K562 (cell line): ENCODE data around the gene GSTM2. TPM values are rescaled to one million over a fixed set of nuclear protein-coding genes. Genes with fewer than 3 reads are reported as not detected.
A peak's percentile ranks its signal among the peaks of the same experiment; 100 is the strongest.

ENCODE experiments used
- HOMEZ ChIP-seq: fragments of 250-450 bp; sonication (Bioruptor Pico); IDR thresholded peaks from 2 replicates; pipeline ENCODE4 v1.4.0; 2020; ENCODE audit warnings: mild to moderate bottlenecking, moderate library complexity
- KHSRP ChIP-seq: fragments of 450-650 bp; IDR thresholded peaks from 2 replicates; pipeline ENCODE4 v1.6.1; 2017
- NFXL1 ChIP-seq: fragments of 450-650 bp; formaldehyde crosslinking; IDR thresholded peaks from 2 replicates; pipeline ENCODE4 v1.4.0; 2021; ENCODE audit warnings: mild to moderate bottlenecking
- POLR3A ChIP-seq: IDR thresholded peaks from 2 replicates; pipeline ENCODE4 v1.6.1; 2011; ENCODE audit warnings: borderline replicate concordance, mild to moderate bottlenecking, moderate library complexity; ENCODE audit not compliant: insufficient read length, insufficient read depth; ENCODE audit errors: extremely low read depth
- PRMT5 ChIP-seq: sonication (generic); formaldehyde crosslinking; IDR thresholded peaks from 2 replicates; pipeline ENCODE4 v1.5.0; 2020; ENCODE audit warnings: missing genetic modification reagents
- ZFP91 ChIP-seq: sonication (generic); formaldehyde crosslinking; IDR thresholded peaks from 2 replicates; pipeline ENCODE4 v1.8.0; 2022; ENCODE audit warnings: mild to moderate bottlenecking, missing genetic modification reagents
- ZFX ChIP-seq: sonication (generic); formaldehyde crosslinking; IDR thresholded peaks from 2 replicates; pipeline ENCODE4 v1.8.0; 2022; ENCODE audit warnings: mild to moderate bottlenecking, missing genetic modification reagents, moderate library complexity
- ZNF311 ChIP-seq: fragments of 250-450 bp; sonication (Bioruptor Pico); IDR thresholded peaks from 2 replicates; pipeline ENCODE4 v1.4.0; 2020; ENCODE audit warnings: mild to moderate bottlenecking, moderate library complexity
- ZSCAN32 ChIP-seq: fragments of 450-650 bp; formaldehyde crosslinking; IDR thresholded peaks from 2 replicates; pipeline ENCODE4 v1.4.0; 2020; ENCODE audit warnings: mild to moderate bottlenecking, moderate library complexity
- polyA plus RNA-seq, 8 experiments: library from polyadenylated mRNA; depleted of rRNA in 4 of 8; stranded (reverse) in 5 of 8; unstranded in 3 of 8; fragments of >200 nt; fragmentation: Nextera tagmentation in 2 of 8; fragmentation: Illumina TruSeq in 1 of 8; extraction: Ambion mirVana in 2 of 8; extraction: Trizol in 1 of 8; gene quantifications; 2 replicates each; pipeline versions ENCODE4 v1.2.1 to v1.2.3, GENCODE V29; 2011 to 2014; ENCODE audit warnings: inconsistent platforms in 1 of 8, missing spikeins in 1 of 8
- total RNA-seq, 7 experiments: library from RNA; depleted of rRNA in 6 of 7; stranded (reverse); fragments of >200 nt in 6 of 7; fragmentation: Illumina TruSeq in 2 of 7; extraction: Trizol in 2 of 7; gene quantifications; 2 replicates each; pipeline versions ENCODE4 v1.2.1 to v1.2.3, GENCODE V29; 2011 to 2021; ENCODE audit warnings: low replicate concordance in 1 of 7
- TF ChIP-seq, protein P1 (sequence below), 2 experiments: fragments of 450-650 bp; IDR thresholded peaks; 2 replicates each; pipeline ENCODE4 v1.6.1; 2016; ENCODE audit warnings: mild to moderate bottlenecking in 2 of 2, borderline replicate concordance in 1 of 2, low read depth in 1 of 2, moderate library complexity in 1 of 2
- TF ChIP-seq, protein P2 (sequence below), 2 experiments: IDR thresholded peaks; 2 replicates each; pipeline ENCODE4 v1.6.1; 2011; ENCODE audit warnings: borderline replicate concordance in 1 of 2, control low read depth in 1 of 2, low read depth in 1 of 2, low read length in 1 of 2, mild to moderate bottlenecking in 1 of 2, mixed read lengths in 1 of 2, moderate library complexity in 1 of 2; ENCODE audit not compliant: insufficient read depth in 1 of 2, insufficient read length in 1 of 2, poor library complexity in 1 of 2, severe bottlenecking in 1 of 2; ENCODE audit errors: extremely low read depth in 1 of 2
- TF ChIP-seq, protein P3 (sequence below): sonication (generic); formaldehyde crosslinking; IDR thresholded peaks from 2 replicates; pipeline ENCODE4 v1.8.1; 2023; ENCODE audit warnings: mild to moderate bottlenecking, missing genetic modification reagents, moderate library complexity

GSTM2 gene
- total and polyA plus RNA-seq, 9 of the 15 experiments (the other 6 are each of a cell fraction or from before 2014, with no cell fraction given), result 1.6 to 15.1 (median 6.8) TPM

GRCh38 chr1:109667452-109668122 is at the start of gene GSTM2 (continued):
- TF ChIP-seq, protein P1, sequence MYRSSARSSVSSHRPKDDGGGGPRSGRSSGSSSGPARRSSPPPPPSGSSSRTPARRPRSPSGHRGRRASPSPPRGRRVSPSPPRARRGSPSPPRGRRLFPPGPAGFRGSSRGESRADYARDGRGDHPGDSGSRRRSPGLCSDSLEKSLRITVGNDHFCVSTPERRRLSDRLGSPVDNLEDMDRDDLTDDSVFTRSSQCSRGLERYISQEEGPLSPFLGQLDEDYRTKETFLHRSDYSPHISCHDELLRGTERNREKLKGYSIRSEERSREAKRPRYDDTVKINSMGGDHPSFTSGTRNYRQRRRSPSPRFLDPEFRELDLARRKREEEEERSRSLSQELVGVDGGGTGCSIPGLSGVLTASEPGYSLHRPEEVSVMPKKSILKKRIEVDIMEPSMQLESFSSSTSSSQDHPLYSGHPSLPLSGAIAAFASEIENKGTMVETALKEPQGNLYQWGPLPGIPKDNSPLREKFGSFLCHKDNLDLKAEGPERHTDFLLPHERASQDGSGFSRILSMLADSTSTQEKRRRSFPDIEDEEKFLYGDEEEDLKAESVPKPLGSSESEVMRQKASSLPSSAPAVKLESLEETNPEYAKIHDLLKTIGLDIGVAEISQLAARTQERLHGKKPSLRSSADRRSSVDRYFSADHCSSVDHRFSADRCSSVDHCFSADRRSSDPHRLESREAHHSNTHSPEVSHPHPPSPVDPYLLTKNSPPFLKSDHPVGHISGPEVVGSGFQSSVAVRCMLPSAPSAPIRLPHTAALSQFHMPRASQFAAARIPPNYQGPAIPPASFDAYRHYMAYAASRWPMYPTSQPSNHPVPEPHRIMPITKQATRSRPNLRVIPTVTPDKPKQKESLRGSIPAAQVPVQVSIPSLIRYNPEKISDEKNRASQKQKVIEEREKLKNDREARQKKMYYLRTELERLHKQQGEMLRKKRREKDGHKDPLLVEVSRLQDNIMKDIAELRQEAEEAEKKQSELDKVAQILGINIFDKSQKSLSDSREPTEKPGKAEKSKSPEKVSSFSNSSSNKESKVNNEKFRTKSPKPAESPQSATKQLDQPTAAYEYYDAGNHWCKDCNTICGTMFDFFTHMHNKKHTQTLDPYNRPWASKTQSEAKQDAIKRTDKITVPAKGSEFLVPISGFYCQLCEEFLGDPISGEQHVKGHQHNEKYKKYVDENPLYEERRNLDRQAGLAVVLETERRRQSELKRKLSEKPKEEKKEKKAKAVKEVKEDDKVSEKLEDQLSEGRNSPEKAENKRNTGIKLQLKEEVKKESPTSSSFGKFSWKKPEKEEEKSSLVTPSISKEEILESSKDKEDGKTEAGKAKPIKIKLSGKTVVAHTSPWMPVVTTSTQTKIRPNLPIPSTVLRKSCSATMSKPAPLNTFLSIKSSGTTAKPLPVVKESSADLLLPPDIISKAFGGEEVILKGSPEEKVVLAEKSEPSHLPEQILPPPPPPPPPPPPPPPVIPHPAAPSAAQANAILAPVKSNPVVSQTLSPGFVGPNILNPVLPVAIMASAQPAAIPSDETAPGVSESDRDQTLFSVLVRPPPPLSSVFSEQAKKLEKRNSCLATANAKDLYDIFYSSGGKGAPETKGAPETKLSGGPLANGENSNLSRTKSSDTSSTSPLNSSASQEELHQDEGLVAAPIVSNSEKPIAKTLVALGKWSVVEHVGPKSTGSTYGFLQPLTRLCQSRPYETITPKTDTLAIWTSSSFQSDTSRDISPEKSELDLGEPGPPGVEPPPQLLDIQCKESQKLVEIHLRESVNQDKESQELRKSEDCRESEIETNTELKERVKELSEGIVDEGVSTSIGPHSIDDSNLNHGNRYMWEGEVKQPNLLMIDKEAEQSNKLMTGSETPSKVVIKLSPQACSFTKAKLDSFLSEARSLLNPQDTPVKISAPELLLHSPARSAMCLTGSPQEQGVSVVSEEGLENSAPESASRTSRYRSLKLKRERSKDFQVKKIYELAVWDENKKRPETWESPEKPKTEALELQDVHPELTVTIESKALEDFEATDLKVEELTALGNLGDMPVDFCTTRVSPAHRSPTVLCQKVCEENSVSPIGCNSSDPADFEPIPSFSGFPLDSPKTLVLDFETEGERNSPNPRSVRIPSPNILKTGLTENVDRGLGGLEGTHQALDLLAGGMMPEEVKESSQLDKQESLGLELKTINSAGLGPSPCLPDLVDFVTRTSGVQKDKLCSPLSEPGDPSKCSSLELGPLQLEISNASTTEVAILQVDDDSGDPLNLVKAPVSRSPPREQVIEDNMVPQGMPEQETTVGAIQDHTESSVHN (IDR thresholded peaks at IDR 0.05; ENCODE audit: borderline replicate concordance in 1 of 2, low read depth in 1 of 2), result no peak
- TF ChIP-seq ZSCAN32 (CRISPR knock-in tag), result no peak
- no peak for TF ChIP-seq ZFP91 (CRISPR knock-in tag)
- TF ChIP-seq PRMT5 (CRISPR knock-in tag), result no peak
- no peak for TF ChIP-seq NFXL1 (CRISPR knock-in tag)
- TF ChIP-seq KHSRP, result no peak
- TF ChIP-seq, protein P2, sequence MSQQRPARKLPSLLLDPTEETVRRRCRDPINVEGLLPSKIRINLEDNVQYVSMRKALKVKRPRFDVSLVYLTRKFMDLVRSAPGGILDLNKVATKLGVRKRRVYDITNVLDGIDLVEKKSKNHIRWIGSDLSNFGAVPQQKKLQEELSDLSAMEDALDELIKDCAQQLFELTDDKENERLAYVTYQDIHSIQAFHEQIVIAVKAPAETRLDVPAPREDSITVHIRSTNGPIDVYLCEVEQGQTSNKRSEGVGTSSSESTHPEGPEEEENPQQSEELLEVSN (IDR thresholded peaks at IDR 0.05; ENCODE audit: borderline replicate concordance in 1 of 2, extremely low read depth in 1 of 2, insufficient read depth in 1 of 2, insufficient read length in 1 of 2, low read depth in 1 of 2, low read length in 1 of 2, poor library complexity in 1 of 2, severe bottlenecking in 1 of 2), result no peak
- no peak for TF ChIP-seq HOMEZ (CRISPR knock-in tag)
- TF ChIP-seq ZNF311, result no peak
- peak; percentile 39 for TF ChIP-seq POLR3A
- peak; percentile 46; the same call in 1 of the 2 replicates for TF ChIP-seq ZFX
- TF ChIP-seq, protein P3, sequence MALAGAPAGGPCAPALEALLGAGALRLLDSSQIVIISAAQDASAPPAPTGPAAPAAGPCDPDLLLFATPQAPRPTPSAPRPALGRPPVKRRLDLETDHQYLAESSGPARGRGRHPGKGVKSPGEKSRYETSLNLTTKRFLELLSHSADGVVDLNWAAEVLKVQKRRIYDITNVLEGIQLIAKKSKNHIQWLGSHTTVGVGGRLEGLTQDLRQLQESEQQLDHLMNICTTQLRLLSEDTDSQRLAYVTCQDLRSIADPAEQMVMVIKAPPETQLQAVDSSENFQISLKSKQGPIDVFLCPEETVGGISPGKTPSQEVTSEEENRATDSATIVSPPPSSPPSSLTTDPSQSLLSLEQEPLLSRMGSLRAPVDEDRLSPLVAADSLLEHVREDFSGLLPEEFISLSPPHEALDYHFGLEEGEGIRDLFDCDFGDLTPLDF (CRISPR knock-in tag), result no peak
